ENCODE measurements around the gene MOCS3. TPM values are rescaled to one million over a fixed set of nuclear protein-coding genes. Genes with fewer than 3 reads are reported as not detected.
A peak's percentile ranks its signal among the peaks of the same experiment; 100 is the strongest.

MOCS3 gene
- total and polyA plus RNA-seq, 2 of the 13 experiments (the other 11 are each of a cell fraction or from before 2014, with no cell fraction given): 3.7 to 8.4 TPM

GRCh38 chr20:50975701-50976330, 17.2 kb downstream of the MOCS3 start (continued):
- TF ChIP-seq HMGXB4 (CRISPR knock-in tag; IDR thresholded peaks at IDR 0.05; ENCODE audit: borderline replicate concordance in 1 of 2, low read depth in 1 of 2) (no peak), TCF7L2 (IDR thresholded peaks at IDR 0.05; ENCODE audit: low read depth, low read length) (no peak), TBX3 (IDR thresholded peaks at IDR 0.05; ENCODE audit: borderline replicate concordance) (no peak), ATF7 (IDR thresholded peaks at IDR 0.05) (no peak), ATF7 (CRISPR knock-in tag; IDR thresholded peaks at IDR 0.05) (no peak), ZMAT3 (CRISPR knock-in tag; conservative IDR thresholded peaks at IDR 0.05) (no peak), ZNF124 (CRISPR knock-in tag; IDR thresholded peaks at IDR 0.05) (no peak), CBFB (CRISPR knock-in tag; IDR thresholded peaks at IDR 0.05) (no peak), CEBPG (CRISPR knock-in tag; IDR thresholded peaks at IDR 0.05) (peak; percentile 65), FOXK2 (IDR thresholded peaks at IDR 0.05) (0 out of 2 replicates have a peak, but pooled peaks have one; percentile 19), GPN1 (CRISPR knock-in tag; IDR thresholded peaks at IDR 0.05; ENCODE audit: borderline replicate concordance) (no peak), ZFAT (CRISPR knock-in tag; conservative IDR thresholded peaks at IDR 0.05) (no peak), BORCS8-MEF2B (CRISPR knock-in tag; IDR thresholded peaks at IDR 0.05) (no peak), ZNF605 (CRISPR knock-in tag; IDR thresholded peaks at IDR 0.05) (no peak), RNF2 (conservative IDR thresholded peaks at IDR 0.05; ENCODE audit: low read depth) (no peak), SAP130 (CRISPR knock-in tag; IDR thresholded peaks at IDR 0.05; ENCODE audit: low read depth) (no peak), ZNF773 (CRISPR knock-in tag; IDR thresholded peaks at IDR 0.05; ENCODE audit: borderline replicate concordance) (no peak), GTF2F1 (IDR thresholded peaks at IDR 0.05; ENCODE audit: low read length) (no peak), FOXA1 (IDR thresholded peaks at IDR 0.05) (no peak), FOXA1 (CRISPR knock-in tag; IDR thresholded peaks at IDR 0.05) (no peak), ZNF232 (CRISPR knock-in tag; IDR thresholded peaks at IDR 0.05; ENCODE audit: borderline replicate concordance) (no peak)
- TF ChIP-seq, protein P1, sequence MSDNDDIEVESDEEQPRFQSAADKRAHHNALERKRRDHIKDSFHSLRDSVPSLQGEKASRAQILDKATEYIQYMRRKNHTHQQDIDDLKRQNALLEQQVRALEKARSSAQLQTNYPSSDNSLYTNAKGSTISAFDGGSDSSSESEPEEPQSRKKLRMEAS (IDR thresholded peaks at IDR 0.05): no peak
- TF ChIP-seq, protein P2, sequence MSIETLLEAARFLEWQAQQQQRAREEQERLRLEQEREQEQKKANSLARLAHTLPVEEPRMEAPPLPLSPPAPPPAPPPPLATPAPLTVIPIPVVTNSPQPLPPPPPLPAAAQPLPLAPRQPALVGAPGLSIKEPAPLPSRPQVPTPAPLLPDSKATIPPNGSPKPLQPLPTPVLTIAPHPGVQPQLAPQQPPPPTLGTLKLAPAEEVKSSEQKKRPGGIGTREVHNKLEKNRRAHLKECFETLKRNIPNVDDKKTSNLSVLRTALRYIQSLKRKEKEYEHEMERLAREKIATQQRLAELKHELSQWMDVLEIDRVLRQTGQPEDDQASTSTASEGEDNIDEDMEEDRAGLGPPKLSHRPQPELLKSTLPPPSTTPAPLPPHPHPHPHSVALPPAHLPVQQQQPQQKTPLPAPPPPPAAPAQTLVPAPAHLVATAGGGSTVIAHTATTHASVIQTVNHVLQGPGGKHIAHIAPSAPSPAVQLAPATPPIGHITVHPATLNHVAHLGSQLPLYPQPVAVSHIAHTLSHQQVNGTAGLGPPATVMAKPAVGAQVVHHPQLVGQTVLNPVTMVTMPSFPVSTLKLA (IDR thresholded peaks at IDR 0.05): peak; percentile 12; the same call in 1 of the 2 replicates
- TF ChIP-seq, protein P3, sequence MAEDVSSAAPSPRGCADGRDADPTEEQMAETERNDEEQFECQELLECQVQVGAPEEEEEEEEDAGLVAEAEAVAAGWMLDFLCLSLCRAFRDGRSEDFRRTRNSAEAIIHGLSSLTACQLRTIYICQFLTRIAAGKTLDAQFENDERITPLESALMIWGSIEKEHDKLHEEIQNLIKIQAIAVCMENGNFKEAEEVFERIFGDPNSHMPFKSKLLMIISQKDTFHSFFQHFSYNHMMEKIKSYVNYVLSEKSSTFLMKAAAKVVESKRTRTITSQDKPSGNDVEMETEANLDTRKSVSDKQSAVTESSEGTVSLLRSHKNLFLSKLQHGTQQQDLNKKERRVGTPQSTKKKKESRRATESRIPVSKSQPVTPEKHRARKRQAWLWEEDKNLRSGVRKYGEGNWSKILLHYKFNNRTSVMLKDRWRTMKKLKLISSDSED (CRISPR knock-in tag; IDR thresholded peaks at IDR 0.05): no peak

Data from HepG2 (cell line).